SU-DHL-6 (cell line): ENCODE results near the gene CHRNA10.

Source experiments
- H2AFZ ChIP-seq: fragments of 200-600 bp; sonication (generic); 2 replicates; pipeline ENCODE4 v1.6.1; 2014; ENCODE audit warnings: low read depth, mild to moderate bottlenecking, moderate library complexity, mixed read lengths, antibody characterized with exemption, low read length; ENCODE audit not compliant: severe bottlenecking
- H3F3A ChIP-seq: fragments of 200-600 bp; shearing (Covaris generic); 2 replicates; pipeline ENCODE4 v1.6.0; 2016; ENCODE audit warnings: antibody characterized with exemption, mild to moderate bottlenecking; ENCODE audit not compliant: insufficient read depth
- H3K27ac ChIP-seq: fragments of 200-600 bp; sonication (generic); 2 replicates; pipeline ENCODE4 v1.5.1; 2016; ENCODE audit warnings: low read depth, mild to moderate bottlenecking, low read length, moderate library complexity, mixed read lengths
- H3K27me3 ChIP-seq: fragments of 200-600 bp; sonication (generic), shearing (Covaris generic); 2 replicates; pipeline ENCODE4 v1.6.0; 2014; ENCODE audit warnings: mild to moderate bottlenecking, low read length
- H3K36me3 ChIP-seq: fragments of 200-600 bp; sonication (generic); 2 replicates; pipeline ENCODE4 v1.6.1; 2014; ENCODE audit warnings: mild to moderate bottlenecking, low read length, mixed read lengths
- H3K4me2 ChIP-seq: fragments of 300-600, 200-600 bp; shearing (Covaris generic), sonication (generic); 2 replicates; pipeline ENCODE4 v1.6.0; 2014; ENCODE audit warnings: low read length, low read depth, mild to moderate bottlenecking; ENCODE audit not compliant: poor library complexity, severe bottlenecking
- H3K4me3 ChIP-seq: fragments of 200-600 bp; sonication (generic); 2 replicates; pipeline ENCODE4 v1.5.1; 2014; ENCODE audit warnings: antibody characterized with exemption, low read length, mild to moderate bottlenecking, mixed read lengths; ENCODE audit not compliant: insufficient read depth, poor library complexity, severe bottlenecking
- H3K79me2 ChIP-seq: fragments of 200-600 bp; sonication (generic); 2 replicates; pipeline ENCODE4 v1.6.1; 2014; ENCODE audit warnings: mild to moderate bottlenecking, low read length, moderate library complexity; ENCODE audit not compliant: insufficient read depth
- H3K9ac ChIP-seq: fragments of 200-600 bp; sonication (generic); 2 replicates; pipeline ENCODE4 v1.7.0; 2014; ENCODE audit warnings: mild to moderate bottlenecking, low read length
- H3K9me2 ChIP-seq: fragments of 200-600 bp; sonication (generic); replicated peaks from 2 replicates; pipeline ENCODE4 v1.6.1; 2014; ENCODE audit warnings: low read length; ENCODE audit not compliant: insufficient read depth
- H3K9me3 ChIP-seq: fragments of 200-600 bp; sonication (generic); 2 replicates; pipeline ENCODE4 v1.6.1; 2014; ENCODE audit warnings: low read length, mixed read lengths; ENCODE audit not compliant: insufficient read depth
- H4K20me1 ChIP-seq: fragments of 200-600 bp; sonication (generic); 2 replicates; pipeline ENCODE4 v1.6.1; 2014; ENCODE audit warnings: low read depth, mild to moderate bottlenecking, antibody characterized with exemption, low read length, moderate library complexity, mixed read lengths
- CTCF ChIP-seq: fragments of 200-600 bp; sonication (generic); IDR thresholded peaks from one replicate; pipeline ENCODE4 v1.5.1; 2017; ENCODE audit warnings: antibody characterized with exemption, mild to moderate bottlenecking, low read length, moderate library complexity; ENCODE audit not compliant: insufficient read depth, poor library complexity, severe bottlenecking
- EZH2phosphoT487 ChIP-seq: fragments of 200-600 bp; sonication (generic), shearing (Covaris generic); conservative IDR thresholded peaks from 2 replicates; pipeline ENCODE4 v1.6.1; 2018; ENCODE audit warnings: mild to moderate bottlenecking, antibody characterized with exemption, low read length, moderate library complexity, mixed read lengths

The CHRNA10 gene

DNA sequence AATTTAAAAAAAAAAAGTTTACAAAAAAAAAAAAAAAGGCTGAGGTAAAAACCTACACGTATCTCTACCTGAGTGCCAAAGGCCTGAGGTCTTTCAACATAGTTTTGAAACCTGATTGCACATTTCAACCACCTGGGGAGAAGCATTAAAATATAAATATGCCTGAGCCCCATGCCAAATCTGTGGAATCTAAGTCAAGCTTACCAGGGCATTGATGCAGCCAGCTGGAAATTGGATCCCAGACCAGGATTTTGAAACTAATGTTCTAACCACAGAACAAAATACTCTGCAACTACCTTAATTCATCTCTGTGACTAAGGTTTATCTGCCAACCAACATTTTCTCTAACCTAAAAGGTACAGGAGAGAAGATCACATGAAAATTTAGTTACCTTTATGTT lies 38.8 kb upstream of the CHRNA10 start:
- H3K9me2 ChIP-seq, result no peaks in the 10 kb centered on the region
- H3K9me3 ChIP-seq, result no peaks in the 10 kb centered on the region
- H3K9ac ChIP-seq, result no peak overlapping the region
- no peaks in the 10 kb centered on the region for H3K27me3 ChIP-seq
- peaks cover 9% of the 10 kb centered on the region; the same call in 1 of the 2 replicates for H3F3A ChIP-seq
- no peak overlapping the region for H3K4me3 ChIP-seq
- no peak overlapping the region for H2AFZ ChIP-seq
- H3K27ac ChIP-seq, result no peak overlapping the region
- H4K20me1 ChIP-seq, result no peaks in the 10 kb centered on the region
- no peak overlapping the region for H3K4me2 ChIP-seq
- TF ChIP-seq CTCF, result no peak
- no peaks in the 10 kb centered on the region for H3K79me2 ChIP-seq
- peaks cover 75% of the 10 kb centered on the region for H3K36me3 ChIP-seq

DNA sequence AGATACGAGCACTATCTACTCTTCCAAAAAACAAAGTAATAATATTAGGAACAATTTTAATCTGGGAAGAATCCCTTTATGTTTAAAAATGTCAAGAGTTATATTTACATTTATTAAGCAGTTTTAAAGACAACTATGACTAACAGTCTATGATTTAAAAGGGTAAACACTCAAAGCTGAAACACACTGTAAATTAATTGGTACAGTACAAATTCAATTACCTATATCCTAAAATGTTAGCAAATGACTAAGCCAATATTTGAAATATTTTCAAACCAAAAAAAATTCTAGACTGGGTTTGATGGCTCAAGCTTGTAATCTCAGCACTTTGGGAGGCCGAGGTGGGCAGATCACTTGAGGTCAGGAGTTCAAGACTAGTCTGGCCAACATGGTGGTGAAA lies 36.0 kb upstream of the CHRNA10 start:
- H2AFZ ChIP-seq, result no peak overlapping the region
- no peak overlapping the region for H3K27ac ChIP-seq

GRCh38 chr11:3703383-3703782 lies 32.2 kb upstream of the CHRNA10 start:
- Histone ChIP-seq H4K20me1 (no peaks in the 10 kb centered on the region), H2AFZ (no peak overlapping the region), H3K9me2 (no peaks in the 10 kb centered on the region), H3K27me3 (no peaks in the 10 kb centered on the region), H3K4me3 (no peak overlapping the region), H3K79me2 (peaks cover 9% of the 10 kb centered on the region; the same call in 1 of the 2 replicates), H3K36me3 (peaks cover 67% of the 10 kb centered on the region), H3K9ac (no peak overlapping the region), H3F3A (peaks cover 14% of the 10 kb centered on the region; the same call in 1 of the 2 replicates), H3K4me2 (no peak overlapping the region), H3K9me3 (no peaks in the 10 kb centered on the region), H3K27ac (no peak overlapping the region)
- TF ChIP-seq CTCF (no peak), EZH2phosphoT487 (no peak)

More for the DNA sequence above, 36.0 kb upstream of the CHRNA10 start:
- no peaks in the 10 kb centered on the region for H3K9me2 ChIP-seq
- H3K9ac ChIP-seq, result no peak overlapping the region
- H3K9me3 ChIP-seq, result no peaks in the 10 kb centered on the region
- H3K4me2 ChIP-seq, result no peak overlapping the region
- no peaks in the 10 kb centered on the region for H3K27me3 ChIP-seq
- no peak for TF ChIP-seq EZH2phosphoT487
- no peak for TF ChIP-seq CTCF
- peaks cover 76% of the 10 kb centered on the region for H3K36me3 ChIP-seq
- peaks cover 9% of the 10 kb centered on the region; the same call in 1 of the 2 replicates for H3K79me2 ChIP-seq
- H4K20me1 ChIP-seq, result no peaks in the 10 kb centered on the region
- H3F3A ChIP-seq, result 0 out of 2 replicates have a peak, but pooled peaks cover 14% of the 10 kb centered on the region
- no peak overlapping the region for H3K4me3 ChIP-seq
